Muscle of leg (tissue), 11 donors: ENCODE data around the gene BRCA2. TPM values are rescaled to one million over a fixed set of nuclear protein-coding genes. Genes with fewer than 3 reads are reported as not detected.

Experiments
- DNase-seq: peaks from one replicate; pipeline ENCODE4 v3.0.0; 2013
- H3K27ac ChIP-seq: one replicate; pipeline ENCODE4 v1.5.1; 2013; ENCODE audit warnings: mild to moderate bottlenecking, low read length, control low read depth
- H3K27me3 ChIP-seq: one replicate; pipeline ENCODE4 v1.6.1; 2013; ENCODE audit warnings: low read length; ENCODE audit not compliant: control insufficient read depth, insufficient read depth
- H3K36me3 ChIP-seq: one replicate; pipeline ENCODE4 v1.6.1; 2013; ENCODE audit warnings: low read length; ENCODE audit not compliant: control insufficient read depth, insufficient read depth
- H3K4me1 ChIP-seq: one replicate; pipeline ENCODE4 v1.6.1; 2013; ENCODE audit warnings: low read length; ENCODE audit not compliant: control insufficient read depth, insufficient read depth
- H3K4me3 ChIP-seq: one replicate; pipeline ENCODE4 v1.5.1; 2013; ENCODE audit warnings: low read length, control low read depth
- H3K9me3 ChIP-seq: replicated peaks from 2 replicates; pipeline ENCODE4 v1.6.1; 2013; ENCODE audit warnings: low read depth, low read length; ENCODE audit not compliant: control insufficient read depth
- WGBS: methylation state at CpG from one replicate; pipeline ENCODE4 v1.1.5; 2013; ENCODE audit warnings: missing lambda C conversion rate; ENCODE audit not compliant: insufficient coverage; 5-methylcytosine and 5-hydroxymethylcytosine counted together
- polyA plus RNA-seq, 8 donors: library from polyadenylated mRNA; unstranded; fragments of 120-200 nt; gene quantifications; one replicate each; pipeline versions ENCODE4 v1.2.1 to v1.2.3, GENCODE V29; 2013; ENCODE audit warnings: inconsistent platforms in 1 of 8, low replicate concordance in 1 of 8; ENCODE audit not compliant: insufficient read length in 8 of 8, insufficient read depth in 1 of 8
- total RNA-seq: library from RNA; stranded (reverse); fragments of 120-200 nt; gene quantifications from one replicate; pipeline ENCODE4 v1.2.4, GENCODE V29; 2013

Gene BRCA2
- total and polyA plus RNA-seq, 9 donors, result 3.0 to 4.4 (median 3.5) TPM

- Histone ChIP-seq H3K4me3 (no peak overlapping the region), H3K4me1 (peaks cover 11% of the 10 kb centered on the region), H3K36me3 (no peaks in the 10 kb centered on the region), H3K27ac (no peak overlapping the region), H3K27me3 (no peaks in the 10 kb centered on the region), H3K9me3 (no peaks in the 10 kb centered on the region)
- WGBS, result 22% methylated on average over 6 of the region's 12 CpGs
- peak; percentile 80 for DNase-seq
These were observed 5.1 kb upstream of the BRCA2 start for GRCh38 chr13:32310134-32310706.

GRCh38 chr13:32311188-32311897 is 4.0 kb upstream of the BRCA2 start:
- Histone ChIP-seq H3K4me1 (peaks cover 11% of the 10 kb centered on the region), H3K9me3 (no peaks in the 10 kb centered on the region), H3K27ac (no peak overlapping the region), H3K36me3 (no peaks in the 10 kb centered on the region), H3K27me3 (no peaks in the 10 kb centered on the region), H3K4me3 (no peak overlapping the region)
- WGBS, result 89% methylated on average over 30 of the region's 36 CpGs
- DNase-seq, result no peak

- H3K4me1 ChIP-seq, result peaks cover 11% of the 10 kb centered on the region
- 69% methylated on average over 30 of the region's 32 CpGs for WGBS
- H3K27me3 ChIP-seq, result no peaks in the 10 kb centered on the region
- H3K9me3 ChIP-seq, result no peaks in the 10 kb centered on the region
- H3K36me3 ChIP-seq, result no peaks in the 10 kb centered on the region
- peak; percentile 81 for DNase-seq
- H3K27ac ChIP-seq, result peak overlapping the region; percentile 99
- H3K4me3 ChIP-seq, result peak overlapping the region; percentile 65
These were observed 754 bp upstream of the BRCA2 start for GRCh38 chr13:32314271-32315237.

GRCh38 chr13:32316028-32316339 is 676 bp downstream of the BRCA2 start:
- Histone ChIP-seq H3K9me3 (no peaks in the 10 kb centered on the region), H3K27me3 (no peaks in the 10 kb centered on the region), H3K4me3 (peak overlapping the region; percentile 65), H3K4me1 (peaks cover 8% of the 10 kb centered on the region), H3K27ac (peak overlapping the region; percentile 99), H3K36me3 (no peaks in the 10 kb centered on the region)
- 0% methylated on average over 7 of the region's 13 CpGs for whole genome bisulfite sequencing
- no peak for DNase-seq

GRCh38 chr13:32316501-32316900 is 1.2 kb downstream of the BRCA2 start:
- H3K27ac ChIP-seq, result peak overlapping the region; percentile 99
- no peaks in the 10 kb centered on the region for H3K27me3 ChIP-seq
- H3K4me3 ChIP-seq, result peak overlapping the region; percentile 65
- no peaks in the 10 kb centered on the region for H3K9me3 ChIP-seq
- no peaks in the 10 kb centered on the region for H3K36me3 ChIP-seq
- peak; percentile 19 for DNase-seq
- WGBS, result no CpG with 5 or more reads among the region's 6 CpGs
- H3K4me1 ChIP-seq, result peaks cover 8% of the 10 kb centered on the region

- Histone ChIP-seq H3K27ac (no peak overlapping the region), H3K36me3 (no peaks in the 10 kb centered on the region), H3K27me3 (no peaks in the 10 kb centered on the region), H3K4me1 (peaks cover 8% of the 10 kb centered on the region), H3K4me3 (no peak overlapping the region), H3K9me3 (no peaks in the 10 kb centered on the region)
- WGBS, result no CpG with 5 or more reads among the region's 2 CpGs
- peak; percentile 10 for DNase-seq
These were observed 2.6 kb downstream of the BRCA2 start for GRCh38 chr13:32317716-32318465.

GRCh38 chr13:32320528-32320927 is 5.2 kb downstream of the BRCA2 start:
- Histone ChIP-seq H3K27me3 (no peaks in the 10 kb centered on the region), H3K4me3 (no peak overlapping the region), H3K27ac (no peak overlapping the region), H3K9me3 (no peaks in the 10 kb centered on the region), H3K4me1 (no peaks in the 10 kb centered on the region), H3K36me3 (no peaks in the 10 kb centered on the region)
- DNase-seq, result no peak
- 100% methylated on average over 2 of the region's 4 CpGs for WGBS

- H3K36me3 ChIP-seq, result peaks cover 2% of the 10 kb centered on the region
- no peaks in the 10 kb centered on the region for H3K27me3 ChIP-seq
- no peak overlapping the region for H3K4me3 ChIP-seq
- H3K27ac ChIP-seq, result no peak overlapping the region
- no peak for DNase-seq
- H3K4me1 ChIP-seq, result no peaks in the 10 kb centered on the region
- no peaks in the 10 kb centered on the region for H3K9me3 ChIP-seq
These were observed 8.6 kb downstream of the BRCA2 start for GRCh38 chr13:32323912-32324311.

- no peak overlapping the region for H3K27ac ChIP-seq
- H3K27me3 ChIP-seq, result no peaks in the 10 kb centered on the region
- peaks cover 7% of the 10 kb centered on the region for H3K36me3 ChIP-seq
- DNase-seq, result no peak
- H3K4me1 ChIP-seq, result no peaks in the 10 kb centered on the region
- no peak overlapping the region for H3K4me3 ChIP-seq
- no peaks in the 10 kb centered on the region for H3K9me3 ChIP-seq
- WGBS, result no CpG with 5 or more reads among the region's 2 CpGs
These were observed 15.1 kb downstream of the BRCA2 start for GRCh38 chr13:32330441-32330840.

- Histone ChIP-seq H3K36me3 (peaks cover 6% of the 10 kb centered on the region), H3K27me3 (no peaks in the 10 kb centered on the region), H3K27ac (no peak overlapping the region), H3K9me3 (no peaks in the 10 kb centered on the region), H3K4me1 (no peaks in the 10 kb centered on the region), H3K4me3 (no peak overlapping the region)
- no peak for DNase-seq
- WGBS, result no CpG with 5 or more reads among the region's 2 CpGs
These were observed 19.4 kb downstream of the BRCA2 start for GRCh38 chr13:32334671-32335070.
